Measurements from ENCODE around the gene AZGP1.

DNA sequence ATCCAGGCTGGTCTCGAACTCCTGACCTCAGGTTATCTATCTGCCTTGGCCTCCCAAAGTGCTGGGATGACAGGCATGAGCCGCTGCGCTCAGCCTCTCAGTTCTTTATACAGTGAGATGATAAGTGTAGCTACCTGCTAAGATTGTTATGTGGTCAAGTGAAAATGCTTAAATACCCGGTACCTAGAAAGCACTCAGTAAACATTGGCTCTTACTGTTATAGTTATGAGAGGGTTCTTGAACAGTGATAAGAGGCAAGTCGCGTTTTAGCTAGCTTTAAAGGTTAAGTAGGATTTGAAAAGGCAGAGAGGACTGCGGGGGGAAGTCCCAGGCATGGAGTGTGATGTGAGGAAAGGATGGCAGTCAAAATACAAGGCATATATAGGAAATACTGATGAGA lies 44.1 kb upstream of the AZGP1 start:
- TF ChIP-seq CTCF (IDR thresholded peaks at IDR 0.05; ENCODE audit: borderline replicate concordance, extremely low read depth, low read length, poor library complexity, severe bottlenecking): no peak
- no peak for TF ChIP-seq EZH2 (IDR thresholded peaks at IDR 0.05; ENCODE audit: borderline replicate concordance, low read depth, low read length, severe bottlenecking)

Measured in DND-41 (cell line).